GM19023 (cell line): ENCODE results near the gene ERAL1.
"Not testable (repeated sequence)": the region's sequence is repeated elsewhere in the genome, so short reads cannot be mapped to it uniquely, and the experiment has no call there.

Experiments
- ATAC-seq: cut with Tn5 transposase; IDR thresholded peaks from one replicate; pipeline ENCODE4 v1.9.1; 2021; ENCODE audit warnings: mild to moderate bottlenecking, moderate library complexity; ENCODE audit not compliant: unreplicated experiment

Gene ERAL1

DNA sequence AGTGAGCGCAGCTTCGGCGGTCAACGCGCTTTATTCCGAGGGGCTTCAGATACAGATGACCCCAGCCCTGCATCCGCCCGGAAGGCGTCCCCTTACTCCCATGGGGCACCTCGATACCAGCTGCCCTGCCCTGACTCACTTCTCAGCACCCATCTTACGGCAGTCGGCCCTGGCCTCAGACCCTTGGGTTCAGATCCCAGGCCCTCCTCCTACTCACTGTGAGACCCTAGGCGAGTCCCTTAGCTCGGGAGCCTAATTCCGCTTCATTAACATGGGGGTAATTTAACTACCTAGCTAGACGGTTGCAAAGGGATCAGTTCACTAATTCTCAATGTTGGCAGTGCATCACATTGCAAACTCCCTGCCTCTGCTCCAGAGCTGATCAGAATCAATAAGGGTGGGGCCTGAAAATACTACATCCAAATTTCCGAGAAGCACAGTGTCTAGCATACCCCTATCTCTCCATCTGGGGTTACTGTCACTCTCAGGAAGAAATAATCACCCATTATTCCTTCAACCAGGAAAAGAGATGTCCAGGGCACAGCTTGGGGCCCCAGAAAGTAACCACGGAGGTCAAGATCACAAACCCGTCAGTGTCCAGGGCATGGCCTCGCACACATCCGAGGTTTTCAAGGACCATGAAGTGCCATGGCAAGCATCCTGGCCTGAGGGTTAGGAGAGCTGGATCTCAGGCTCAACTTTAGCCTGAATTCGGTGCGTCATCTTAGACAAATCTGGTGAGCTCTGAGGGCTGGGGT is 43.1 kb downstream of the ERAL1 start:
- ATAC-seq = no peak

DNA sequence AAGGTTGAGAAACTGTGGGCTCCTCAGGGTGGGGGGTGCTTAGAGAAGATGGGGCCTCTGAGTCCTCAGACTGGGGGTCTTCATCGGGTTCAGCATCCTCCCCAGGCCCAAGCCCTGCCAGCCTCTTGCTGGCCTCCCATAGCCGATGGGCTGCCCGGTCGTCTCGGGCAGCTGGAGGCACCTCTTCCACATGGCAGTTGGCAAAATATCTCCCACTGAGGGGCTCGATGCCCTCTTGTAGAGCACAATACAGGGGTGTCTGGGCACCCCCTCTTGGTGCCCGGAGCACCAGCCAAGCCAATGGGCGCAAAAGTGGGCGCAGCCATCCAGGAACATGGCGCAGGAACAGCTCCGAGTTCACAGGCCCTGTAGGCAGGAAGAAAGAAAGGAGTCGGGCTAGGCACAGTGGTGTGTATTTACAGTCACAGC is 43.7 kb downstream of the ERAL1 start:
- ATAC-seq = no peak

DNA sequence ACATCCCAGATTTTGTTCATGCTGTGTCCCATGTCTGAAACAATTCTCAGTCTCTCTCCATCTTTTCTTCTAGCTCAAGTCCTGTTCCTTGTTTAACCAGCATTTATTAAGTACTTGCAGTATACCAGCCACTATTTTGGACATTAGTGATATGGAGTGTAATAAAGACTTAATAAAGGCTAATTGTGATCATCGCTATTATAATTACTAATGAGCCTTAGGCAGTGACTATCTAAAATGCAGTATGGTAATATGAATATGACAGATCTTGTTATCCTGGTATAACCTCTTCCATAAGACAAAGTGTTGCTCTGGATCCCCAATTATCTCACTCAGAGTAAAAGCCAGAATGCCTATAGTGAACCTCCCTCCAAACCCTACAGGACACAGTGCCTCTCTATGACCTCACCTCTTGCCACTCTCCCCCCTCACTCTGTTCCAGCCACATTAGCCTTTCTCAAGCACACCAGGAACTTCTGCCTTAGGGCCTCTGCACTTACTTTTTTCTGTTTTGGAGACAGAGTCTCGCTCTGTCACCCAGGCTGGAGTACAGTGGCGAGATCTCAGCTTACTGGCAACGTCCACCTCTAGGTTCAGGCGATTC is 44.5 kb downstream of the ERAL1 start:
- no peak for ATAC-seq

DNA sequence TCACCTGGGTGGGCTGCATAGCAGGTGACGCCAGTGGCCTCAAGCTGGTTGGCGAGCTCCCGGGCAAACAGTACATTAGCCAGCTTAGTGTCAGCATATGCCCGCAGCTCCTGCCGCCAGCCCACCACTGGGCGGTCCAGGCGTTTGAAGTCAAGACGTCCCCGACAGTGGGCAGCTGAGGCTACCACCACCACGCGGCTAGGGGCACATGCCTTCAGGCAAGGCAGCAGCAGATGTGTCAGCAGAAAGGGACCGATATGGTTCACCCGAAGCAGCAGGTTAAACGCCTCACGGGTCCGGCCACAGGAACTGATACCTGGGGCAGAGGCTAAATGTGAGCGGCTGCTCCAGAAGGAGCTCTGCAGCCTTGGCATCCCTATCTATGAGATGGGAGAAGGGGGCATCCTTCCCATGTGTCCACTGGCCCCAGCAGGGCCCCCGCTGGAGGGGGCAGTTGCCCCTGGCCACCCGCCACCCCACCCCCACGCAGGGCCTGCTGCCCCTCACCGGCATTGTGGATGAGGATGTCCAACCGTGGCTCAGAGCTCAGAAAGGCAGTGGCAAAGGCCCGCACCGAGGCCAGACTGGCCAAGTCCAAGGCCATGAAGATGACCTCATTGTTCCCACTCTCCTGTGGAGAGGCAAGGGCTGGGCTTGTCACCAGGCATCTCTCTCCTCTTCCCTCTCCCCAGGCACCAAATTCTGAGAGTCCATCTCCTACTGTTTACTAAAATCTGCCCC is 46.3 kb downstream of the ERAL1 start:
- ATAC-seq = no peak

DNA sequence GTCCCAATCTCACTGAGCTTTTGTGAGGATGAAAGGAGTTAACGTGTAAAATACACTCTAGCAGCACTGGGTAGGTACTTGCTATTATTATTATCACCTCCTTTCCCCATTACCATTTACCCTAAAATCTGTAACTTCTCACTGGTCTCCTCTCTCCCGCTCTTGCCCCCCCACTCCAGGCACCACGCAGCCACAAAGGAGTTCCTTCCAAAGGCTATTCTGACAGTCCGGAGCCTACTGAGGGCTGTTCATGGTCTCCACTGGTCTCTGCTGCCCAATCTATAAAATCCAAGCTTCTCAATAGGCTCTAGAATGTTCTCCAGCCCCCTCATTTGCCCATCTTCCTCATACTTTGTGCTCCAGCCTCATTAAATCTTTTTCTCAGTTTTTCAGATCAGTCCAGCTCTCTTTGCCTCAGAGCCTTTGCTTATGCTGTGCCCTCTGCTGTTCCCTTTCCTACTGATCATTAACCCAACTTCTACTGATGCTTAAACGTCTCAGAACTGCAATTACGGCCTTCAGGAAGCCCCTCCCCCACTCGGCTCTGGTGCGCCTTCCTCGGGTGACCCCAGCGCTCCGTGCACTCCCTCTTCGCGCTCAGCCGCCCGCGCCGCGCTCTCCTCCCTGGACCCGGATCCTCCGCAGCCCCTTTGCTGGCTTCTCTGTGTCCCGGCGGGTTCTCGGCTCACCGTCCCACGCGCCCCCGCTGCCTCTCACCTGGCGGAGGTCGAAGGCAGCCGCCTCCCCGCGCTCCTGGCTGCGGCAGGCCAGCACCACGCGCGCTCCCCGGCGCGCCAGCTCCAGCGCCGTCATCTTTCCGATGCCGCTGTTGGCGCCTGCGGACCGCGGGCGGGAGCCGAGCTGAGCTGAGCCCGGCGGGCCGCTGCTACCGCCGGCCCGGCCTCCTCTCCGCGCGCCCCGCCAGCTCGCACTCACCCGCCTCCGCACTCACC is 47.3 kb downstream of the ERAL1 start:
- peak; percentile 31 for ATAC-seq

DNA sequence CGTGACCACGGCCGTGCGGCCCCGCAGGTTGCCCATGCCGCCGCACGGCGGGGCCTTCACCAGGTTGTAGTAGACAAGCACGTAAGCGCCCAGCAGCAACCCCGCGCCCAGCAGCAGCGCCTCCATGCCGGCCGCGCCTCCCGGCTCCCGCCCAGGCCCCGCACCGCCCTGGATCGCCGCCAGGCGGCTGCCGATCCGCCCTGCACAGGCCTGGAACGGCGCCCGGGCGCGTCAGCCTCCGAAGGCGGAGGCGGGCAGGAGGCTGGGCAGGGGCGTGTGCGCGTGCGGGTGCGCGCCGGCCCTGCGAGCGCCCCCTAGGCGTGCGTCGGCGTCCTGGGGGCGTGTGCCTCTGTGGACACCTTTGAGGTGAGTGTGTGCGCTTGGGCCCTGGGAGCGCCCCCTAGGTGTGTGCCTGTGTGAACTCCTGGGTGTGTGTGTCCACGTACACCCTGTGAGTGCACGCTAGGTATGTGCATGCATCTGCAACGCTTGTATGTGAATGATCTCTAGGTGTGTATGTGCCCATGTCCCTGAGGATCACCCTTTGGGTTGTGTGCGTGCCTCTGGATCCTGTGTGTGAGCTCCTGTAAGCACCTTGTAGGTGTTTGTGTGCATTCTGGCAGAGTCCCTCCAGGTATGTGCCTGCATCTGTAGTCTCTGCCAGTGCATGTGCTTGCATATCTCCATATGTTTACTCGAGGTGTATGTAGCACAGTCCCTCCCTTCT is 48.2 kb downstream of the ERAL1 start, which contains the start of gene DHRS13:
DHRS13 (minus strand) TSS at position 261 of the 727 bp plus-strand sequence; CDS start at position 126, 135 bp downstream.
- peak; percentile 88 for ATAC-seq

DNA sequence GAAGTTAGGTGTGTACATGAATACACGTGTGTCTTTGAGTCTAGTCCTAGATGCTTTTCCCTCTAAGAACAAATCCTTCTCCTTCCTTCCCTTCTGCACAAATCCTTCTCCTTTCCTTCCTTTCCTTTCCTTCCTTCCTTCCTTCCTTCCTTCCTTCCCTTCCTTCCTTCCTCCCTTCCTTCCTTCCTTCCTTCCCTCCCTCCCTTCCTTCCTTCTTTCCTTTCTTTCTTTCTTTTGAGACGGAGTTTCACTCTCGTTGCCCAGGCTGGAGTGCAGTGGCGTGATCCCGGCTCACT is 48.7 kb downstream of the ERAL1 start:
- not testable (repeated sequence) for ATAC-seq

DNA sequence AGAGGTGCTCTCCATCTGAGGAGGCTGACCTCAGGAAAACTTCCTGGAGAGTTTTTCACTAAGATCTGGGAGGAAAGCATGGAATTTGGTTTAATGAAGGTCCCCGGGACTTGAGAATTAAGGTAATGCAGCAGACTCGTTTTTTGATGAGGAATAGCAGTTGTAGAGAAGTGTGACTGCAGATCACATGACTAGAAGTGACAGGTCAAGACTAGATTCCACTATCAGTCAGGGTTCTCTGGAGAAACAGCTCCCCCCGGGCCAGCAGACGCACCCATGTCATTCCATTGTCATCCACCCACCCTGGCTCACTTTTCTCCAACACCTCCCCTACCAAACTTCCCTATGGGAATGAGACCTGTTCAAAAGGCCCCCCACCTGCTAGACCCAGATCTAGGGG is 50.0 kb downstream of the ERAL1 start:
- no peak for ATAC-seq

DNA sequence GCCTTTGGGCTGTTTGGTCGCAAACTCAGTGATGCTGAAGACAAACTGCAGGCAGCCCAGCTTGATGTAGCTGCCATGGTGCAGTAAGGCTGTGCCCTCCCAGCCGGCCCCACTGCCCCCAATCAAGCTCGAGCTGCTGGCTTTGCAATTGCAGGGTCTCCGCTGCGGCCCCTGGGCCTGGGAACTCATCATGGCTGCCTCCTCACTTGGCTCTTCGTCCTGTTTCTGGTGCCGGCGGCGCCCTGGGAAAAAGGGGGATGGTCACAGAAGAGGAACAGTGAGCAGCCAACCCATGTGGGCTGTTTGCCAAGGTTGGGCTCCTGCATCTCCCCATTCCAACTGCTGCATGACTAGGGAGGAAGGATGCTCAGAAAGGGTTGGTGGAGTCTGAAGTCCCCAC is 51.5 kb downstream of the ERAL1 start:
- ATAC-seq = no peak

DNA sequence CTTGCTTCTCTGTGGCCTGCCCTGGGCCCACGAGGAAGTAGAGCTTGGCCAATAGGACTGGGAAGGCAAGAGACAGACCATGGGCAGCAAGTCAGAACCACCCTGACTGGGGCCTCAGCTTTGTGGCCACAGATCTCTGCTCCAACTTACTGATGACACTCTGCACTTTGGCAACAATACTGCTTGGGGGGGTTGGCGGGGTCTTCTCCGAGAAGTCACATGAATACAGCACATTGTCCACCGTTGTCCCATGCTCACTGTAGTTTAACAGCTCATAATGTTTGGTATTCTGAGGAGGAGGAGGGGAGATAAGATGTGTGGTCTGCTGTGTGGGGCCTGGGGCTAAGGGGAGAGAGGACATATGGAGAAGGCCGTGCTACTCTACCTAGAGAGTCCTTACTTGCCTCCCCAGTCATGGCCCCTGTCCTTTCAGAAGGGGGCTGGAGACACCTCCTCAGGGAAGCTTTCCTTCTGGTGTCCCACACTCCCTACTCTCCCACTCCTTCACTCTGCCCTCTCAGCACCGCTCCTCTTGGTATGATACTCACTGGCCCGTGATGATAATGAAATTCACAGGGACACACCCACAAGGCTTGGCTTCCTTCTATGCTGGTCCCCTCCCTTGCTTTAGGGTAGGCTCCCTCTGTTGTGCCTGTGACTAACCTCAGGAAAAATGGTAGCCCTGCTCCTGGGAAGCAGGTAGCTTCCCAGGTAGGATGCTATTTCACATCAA is 52.1 kb downstream of the ERAL1 start:
- no peak for ATAC-seq

DNA sequence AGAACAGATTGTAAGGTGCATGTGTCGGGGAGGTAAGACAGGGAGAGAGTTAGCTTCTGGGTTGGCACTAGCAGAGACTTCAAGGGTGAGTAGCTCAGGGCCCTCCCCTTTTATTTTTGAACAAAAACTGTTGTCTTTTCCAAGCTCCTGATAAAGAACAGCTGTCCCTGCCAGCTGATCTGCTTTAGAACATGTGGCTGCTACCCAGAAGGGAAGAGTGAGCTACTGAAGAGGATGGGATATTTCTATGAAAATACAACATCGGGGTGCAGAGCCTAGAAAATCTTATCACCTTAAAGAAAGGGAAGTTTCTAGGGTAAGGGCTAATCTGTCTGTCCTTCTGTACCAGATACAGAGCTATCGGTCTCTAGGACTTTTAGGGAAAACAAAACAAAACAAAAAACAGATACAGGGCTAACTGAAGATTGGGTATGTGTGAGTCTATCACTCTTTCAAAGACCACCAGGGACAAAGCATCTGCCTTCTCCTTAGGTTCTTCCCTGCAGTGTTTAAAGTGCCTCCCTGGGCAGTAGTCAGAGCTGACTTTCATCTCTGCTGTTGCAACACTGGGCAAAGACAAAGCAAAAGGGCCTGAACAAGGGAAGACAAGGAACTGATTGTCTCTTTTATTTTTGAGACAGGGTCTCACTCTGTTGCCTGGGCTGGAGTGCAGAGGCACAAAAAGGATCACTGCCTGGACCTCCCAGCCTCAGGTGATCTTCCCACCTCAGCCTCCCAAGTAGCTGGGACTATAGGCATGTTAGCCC is 53.1 kb downstream of the ERAL1 start:
- no peak for ATAC-seq

DNA sequence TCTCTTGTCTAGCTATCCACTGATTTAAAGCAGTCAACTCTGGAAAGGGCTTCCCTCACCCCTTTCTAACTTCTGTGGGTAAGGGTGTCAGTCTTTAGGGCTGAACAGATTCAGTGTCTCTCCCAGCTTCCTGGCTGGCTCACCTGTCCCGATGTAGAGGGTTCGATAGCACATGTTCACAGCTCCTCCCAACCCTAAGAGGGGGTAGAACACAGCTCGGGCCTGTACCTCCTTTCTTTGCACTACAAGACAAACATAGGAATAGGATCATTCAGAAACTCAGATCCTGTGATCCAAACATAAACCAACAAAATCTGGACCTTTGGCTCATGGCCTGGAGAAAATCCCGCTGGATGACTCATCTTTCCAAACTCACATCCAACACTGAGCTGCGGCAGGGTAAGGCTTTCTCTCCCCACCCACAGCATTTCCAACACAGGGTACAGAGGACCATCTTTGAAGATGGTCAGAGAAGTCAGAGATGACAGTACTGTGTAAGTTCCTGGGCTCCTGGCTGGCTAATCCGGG is 53.9 kb downstream of the ERAL1 start:
- ATAC-seq = no peak

DNA sequence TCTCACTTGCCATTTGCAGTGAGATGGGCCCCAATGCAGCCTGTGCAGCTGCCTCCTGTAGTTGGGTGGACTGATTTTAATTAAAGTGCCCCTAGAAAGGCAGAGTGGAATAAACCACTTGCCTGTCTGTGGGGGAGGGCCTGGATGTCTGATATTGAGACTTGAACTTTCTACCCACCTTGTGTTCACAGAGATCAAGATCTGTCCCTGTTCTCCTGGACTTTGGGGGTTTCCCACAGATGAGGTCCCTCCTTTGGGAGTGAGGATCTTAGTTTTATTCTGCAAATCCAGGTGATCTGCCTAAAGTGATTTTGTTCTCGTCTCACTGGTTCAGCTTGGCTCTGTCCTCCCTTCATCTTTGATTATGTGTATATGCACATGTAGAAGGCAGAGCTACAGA is 55.7 kb downstream of the ERAL1 start:
- no peak for ATAC-seq
